Fibroblast of skin of back (primary cell): Measurements from ENCODE around the gene ST3GAL2.
"Not testable (repeated sequence)": the region's sequence is repeated elsewhere in the genome, so short reads cannot be mapped to it uniquely, and the experiment has no call there.

Experiments
- DNase-seq: peaks from one replicate; pipeline ENCODE4 v3.0.0-alpha.2; 2013

The ST3GAL2 gene

GRCh38 chr16:70467113-70467512 is 28.2 kb upstream of the ST3GAL2 start:
- DNase-seq = no peak

- no peak for DNase-seq
Observed at GRCh38 chr16:70466805-70467076, 27.8 kb upstream of the ST3GAL2 start.

GRCh38 chr16:70465999-70466804 is 27.3 kb upstream of the ST3GAL2 start:
- DNase-seq = no peak

- DNase-seq = no peak
Observed at GRCh38 chr16:70463235-70463634, 24.3 kb upstream of the ST3GAL2 start.

GRCh38 chr16:70460737-70461261 is 21.9 kb upstream of the ST3GAL2 start:
- DNase-seq = no peak

- no peak for DNase-seq
Observed at GRCh38 chr16:70457446-70458166, 18.7 kb upstream of the ST3GAL2 start.

GRCh38 chr16:70455910-70456309 is 17.0 kb upstream of the ST3GAL2 start:
- DNase-seq = no peak

- peak; percentile 64 for DNase-seq
Observed at GRCh38 chr16:70454222-70455034, 15.5 kb upstream of the ST3GAL2 start, which contains the start of gene FCSK. Gene FCSK (plus strand): TSS chr16:70454595. CDS start chr16:70463191, 8,596 bp downstream.

GRCh38 chr16:70453892-70454221 is 15.0 kb upstream of the ST3GAL2 start:
- no peak for DNase-seq

- no peak for DNase-seq
Observed at GRCh38 chr16:70453117-70453891, 14.4 kb upstream of the ST3GAL2 start.

GRCh38 chr16:70451004-70451340 is 12.1 kb upstream of the ST3GAL2 start:
- not testable (repeated sequence) for DNase-seq

GRCh38 chr16:70450142-70451003 is 11.5 kb upstream of the ST3GAL2 start:
- not testable (repeated sequence) for DNase-seq

GRCh38 chr16:70448075-70448474 is 9.2 kb upstream of the ST3GAL2 start:
- no peak for DNase-seq

- DNase-seq = no peak
Observed at GRCh38 chr16:70444249-70445063, 5.6 kb upstream of the ST3GAL2 start.

- DNase-seq = no peak
Observed at GRCh38 chr16:70442344-70442743, 3.4 kb upstream of the ST3GAL2 start.

- no peak for DNase-seq
Observed at GRCh38 chr16:70441406-70441990, 2.6 kb upstream of the ST3GAL2 start.

GRCh38 chr16:70440009-70440692 is 1.3 kb upstream of the ST3GAL2 start:
- DNase-seq = no peak

GRCh38 chr16:70438585-70438968 is 323 bp downstream of the ST3GAL2 start:
- DNase-seq = no peak
